Left cardiac atrium (tissue), 4 donors: ENCODE measurements around the gene CTBP2. TPM values are rescaled to one million over a fixed set of nuclear protein-coding genes. Genes with fewer than 3 reads are reported as not detected.
A peak's percentile ranks its signal among the peaks of the same experiment; 100 is the strongest.

Source experiments
- ATAC-seq, 2 donors: fragments of 200-7000 bp; cut with Tn5 transposase; one replicate each; pipeline ENCODE4 v1.9.1; 2020; ENCODE audit warnings: mild to moderate bottlenecking in 2 of 2, moderate library complexity in 2 of 2
- DNase-seq: peaks from one replicate; pipeline ENCODE4 v3.0.0-alpha.2; 2020
- intact Hi-C, 2 donors: fragments of 100-400 bp; cut with DNase I; formaldehyde crosslinking; loops; one replicate each; pipeline versions ENCODE4 v1.14.1 to v1.15.1; 2022 to 2023
- total RNA-seq, 2 donors: library from RNA; stranded (reverse); fragmentation: NEBNext Ultra II Directional; extraction: Animal tissue kit (Norgen Biotek cat#: 25700); gene quantifications; one replicate each; pipeline ENCODE4 v1.2.1, GENCODE V29; 2021
- donor health status: DM: no; HTN: yes; CAD: no.
- donor health status: DM: no; HTN: yes; CAD: no; lungs with severe emphysema.
- donor health status: DM: yes; HTN: yes; CAD: no.
- donor health status: Dilated cardiomyopathy.

CTBP2 gene
- total RNA-seq, 2 donors from 2014 or later, result 30.8 to 36.8 TPM

DNA sequence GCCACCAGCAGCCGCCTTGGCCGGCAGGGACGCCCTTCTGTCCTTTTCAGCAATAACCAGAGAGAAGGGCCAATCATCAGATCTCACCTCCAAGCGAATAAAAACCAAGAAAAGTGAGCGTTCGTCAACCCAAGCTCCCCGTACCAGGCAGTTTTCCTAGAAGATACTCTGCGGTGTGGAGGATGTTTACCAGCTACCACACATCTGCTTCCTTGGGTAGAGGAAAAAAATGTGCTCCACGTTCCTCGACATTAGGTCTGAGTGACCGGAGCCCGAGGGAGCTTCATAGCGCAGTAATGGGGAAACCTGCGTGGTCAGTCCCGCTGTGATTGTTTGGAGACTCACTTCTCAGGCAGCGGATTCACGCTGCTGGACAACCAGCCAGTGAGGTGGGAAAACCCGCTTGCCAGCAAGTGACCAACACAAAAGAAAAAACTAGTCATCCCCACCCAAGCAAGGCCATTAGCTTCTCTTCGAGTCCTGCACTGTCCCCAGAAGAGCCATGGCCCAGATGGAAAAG, 145.5 kb downstream of the CTBP2 start:
- intact Hi-C loops, result no loop called here
- no peak for DNase-seq

DNA sequence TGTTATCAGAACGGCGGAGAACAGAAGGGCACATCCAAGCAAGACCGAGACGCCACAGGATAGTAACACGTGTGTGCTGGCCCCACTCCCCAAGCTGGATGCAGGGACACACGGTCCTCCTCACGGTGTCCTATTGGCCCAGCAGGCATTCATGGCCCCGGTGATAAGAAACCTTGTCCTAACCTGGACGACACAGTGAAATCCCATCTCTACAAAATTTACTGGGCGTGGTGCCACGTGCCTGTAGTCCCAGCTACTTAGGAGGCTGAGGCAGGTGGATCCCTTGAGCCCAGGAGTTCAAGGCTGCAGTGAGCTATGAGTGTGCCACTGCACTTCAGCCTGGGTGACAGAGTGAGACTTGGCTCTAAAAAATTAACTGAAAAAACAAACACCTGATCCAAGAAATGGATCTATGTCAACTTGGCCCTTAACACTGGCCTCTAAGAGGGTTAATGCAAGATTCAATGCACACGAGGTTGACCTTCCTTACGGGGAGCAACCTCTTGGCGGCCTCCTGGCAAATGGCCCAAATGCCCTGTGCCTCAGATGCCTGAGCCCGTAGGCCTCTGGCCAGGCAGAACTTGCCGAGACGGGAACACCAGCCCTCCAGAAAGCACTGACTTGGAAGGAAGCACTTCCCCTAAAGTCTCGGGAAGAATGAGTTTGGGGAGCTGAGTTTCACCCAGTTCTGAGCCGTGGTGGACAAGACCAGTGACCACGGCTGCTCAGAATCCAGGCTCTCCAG, 146.1 kb downstream of the CTBP2 start:
- intact Hi-C loops, result no loop called here
- ATAC-seq, result no peak
- DNase-seq, result no peak

More for the DNA sequence above, 145.5 kb downstream of the CTBP2 start:
- ATAC-seq, result no peak

DNA sequence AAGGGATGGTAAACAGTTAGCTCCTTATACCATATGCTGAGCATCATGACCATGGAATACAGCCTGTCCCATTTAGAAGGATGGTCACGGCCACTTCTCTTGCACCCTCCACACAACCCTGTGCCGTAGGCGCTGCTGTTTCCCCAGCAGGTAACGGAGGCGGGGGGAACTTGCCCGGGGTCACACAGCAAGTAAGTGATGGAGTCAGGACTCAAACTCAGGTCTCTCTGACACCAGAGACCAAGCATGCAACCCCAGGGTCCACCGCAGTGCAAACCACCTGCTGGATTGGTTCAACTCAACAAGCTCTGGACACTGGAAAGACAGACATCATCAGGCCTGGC, 146.9 kb downstream of the CTBP2 start:
- no peak for ATAC-seq
- intact Hi-C loops, result no loop called here
- DNase-seq, result no peak

DNA sequence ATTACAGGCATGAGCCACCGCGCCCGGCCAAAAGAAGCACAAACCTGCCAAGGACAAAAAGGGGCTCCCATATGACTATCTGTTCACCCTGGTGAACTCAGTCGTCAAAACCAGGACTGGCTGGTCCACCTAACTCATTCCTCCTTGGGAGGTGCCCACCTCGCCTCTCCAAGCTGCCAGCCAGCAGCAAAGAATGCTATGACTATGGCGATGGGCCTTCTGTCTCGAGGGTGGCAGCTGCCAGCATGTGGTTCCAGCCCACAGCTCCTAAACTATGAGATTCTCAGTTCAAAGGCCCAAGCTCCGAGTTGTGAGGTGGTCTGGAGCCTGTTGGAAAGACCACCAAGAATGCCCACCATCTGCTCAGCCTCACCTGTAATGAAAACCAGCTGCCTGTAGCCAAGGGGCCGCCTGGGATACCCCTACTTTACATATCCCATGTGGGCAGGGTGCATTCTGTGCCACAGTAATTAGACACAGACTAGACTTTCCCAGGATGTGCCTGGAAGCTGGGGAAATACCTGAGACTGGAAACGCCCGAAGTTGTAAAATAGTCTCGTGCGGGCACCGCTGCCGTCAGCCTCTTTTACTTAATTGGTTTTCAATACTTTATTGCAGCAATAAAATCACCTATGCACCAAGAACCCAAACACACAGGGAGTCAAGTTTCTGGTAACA, 147.4 kb downstream of the CTBP2 start:
- no peak for ATAC-seq
- DNase-seq, result peak; percentile 10

DNA sequence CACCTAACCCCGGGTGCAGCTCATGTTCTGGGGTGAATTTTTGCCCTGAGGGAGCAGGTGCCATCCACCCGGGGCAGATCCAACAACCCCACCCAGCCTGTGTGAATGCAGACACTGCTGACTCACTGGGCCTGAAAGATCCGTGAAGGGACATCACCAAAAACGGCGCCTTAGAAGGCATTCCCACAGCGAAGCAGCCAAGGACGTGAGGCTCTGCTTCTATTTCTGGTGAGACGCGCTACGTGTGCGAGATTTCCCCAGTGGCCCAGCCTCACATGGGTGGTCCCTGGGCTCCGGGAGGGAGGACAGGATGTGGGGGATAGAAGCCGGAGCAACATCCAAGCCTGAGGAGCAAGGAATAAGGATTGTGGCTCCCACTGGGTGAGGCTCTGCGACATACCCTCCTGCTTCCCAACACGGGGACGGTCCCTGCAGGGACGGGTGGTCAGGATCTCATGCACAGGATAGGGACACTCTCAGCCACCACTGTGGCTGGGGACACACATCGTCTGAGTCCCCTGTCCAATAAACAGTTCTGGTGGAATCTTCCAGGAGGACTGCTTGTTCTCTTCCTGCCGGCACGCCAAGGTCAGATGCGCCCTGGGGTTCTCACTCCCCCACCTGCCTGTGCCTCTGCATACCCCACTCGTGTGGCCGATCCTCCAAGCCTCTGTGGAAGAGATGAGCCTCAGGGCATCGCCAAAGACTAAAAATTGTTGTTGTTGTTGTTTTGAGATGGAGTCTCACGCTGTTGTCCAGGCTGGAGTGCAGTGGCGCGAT, 148.2 kb downstream of the CTBP2 start:
- intact Hi-C loops, result no loop called here
- DNase-seq (peak; percentile 50), ATAC-seq (peak; percentile 20 to 61)

More for the DNA sequence above, 147.4 kb downstream of the CTBP2 start:
- intact Hi-C loops, result no loop called here

DNA sequence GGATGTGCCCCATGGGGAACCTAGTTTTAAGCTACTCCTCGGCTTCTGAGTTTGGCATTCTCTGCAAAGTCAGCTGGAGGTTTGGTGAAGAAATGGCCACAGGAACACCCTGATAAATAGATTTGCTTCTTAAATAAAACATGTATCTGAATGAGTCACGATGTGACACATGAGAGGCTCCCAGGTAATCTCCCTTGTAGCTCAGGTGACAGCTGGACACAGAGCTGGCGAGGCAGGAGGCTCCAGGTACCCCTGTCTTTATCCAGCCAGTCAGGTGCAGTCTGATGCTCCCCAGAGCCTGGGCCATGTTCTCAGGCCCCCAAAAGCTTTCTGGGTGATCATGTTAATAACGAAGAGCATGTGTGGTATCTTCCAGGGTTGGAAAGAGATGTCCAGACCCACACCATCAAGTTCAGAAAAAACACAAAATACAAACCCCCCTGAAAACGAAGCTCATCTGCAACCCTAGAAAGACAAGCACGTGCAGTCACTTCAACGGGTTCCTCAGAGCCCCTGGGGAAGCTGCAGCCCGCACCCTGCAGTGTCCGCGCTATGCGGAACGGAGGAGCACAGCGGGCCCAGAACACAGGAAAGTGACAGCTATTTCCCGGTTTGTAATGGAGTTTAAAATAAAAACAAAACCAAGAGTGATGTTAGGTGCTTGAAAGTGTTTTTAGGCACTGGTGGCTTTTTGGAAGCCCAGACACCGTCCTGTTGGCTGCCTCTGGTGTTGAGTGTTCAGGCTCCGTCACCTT, 149.0 kb downstream of the CTBP2 start:
- intact Hi-C loops, result no loop called here
- DNase-seq (no peak), ATAC-seq (no peak)

DNA sequence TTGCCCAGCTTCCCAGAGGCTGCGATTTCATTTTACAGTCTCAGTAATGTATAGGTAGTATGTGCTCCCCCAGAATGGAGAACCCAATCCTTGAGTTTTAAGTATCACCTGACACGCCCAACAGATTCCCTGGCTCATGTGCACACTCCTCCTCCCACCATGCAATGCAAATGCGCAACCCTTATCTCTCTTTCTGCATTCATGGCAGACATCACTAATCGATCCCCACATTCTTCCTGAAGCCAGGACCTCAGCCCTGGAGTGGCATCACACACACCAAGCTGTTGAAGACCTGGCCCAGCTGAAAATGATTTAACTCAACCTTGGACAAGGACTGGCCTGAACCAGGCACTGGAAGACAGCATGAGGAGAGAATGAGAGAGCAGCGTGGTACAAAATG, 150.0 kb downstream of the CTBP2 start:
- DNase-seq, result no peak
- intact Hi-C loops, result no loop called here
- ATAC-seq, result no peak

DNA sequence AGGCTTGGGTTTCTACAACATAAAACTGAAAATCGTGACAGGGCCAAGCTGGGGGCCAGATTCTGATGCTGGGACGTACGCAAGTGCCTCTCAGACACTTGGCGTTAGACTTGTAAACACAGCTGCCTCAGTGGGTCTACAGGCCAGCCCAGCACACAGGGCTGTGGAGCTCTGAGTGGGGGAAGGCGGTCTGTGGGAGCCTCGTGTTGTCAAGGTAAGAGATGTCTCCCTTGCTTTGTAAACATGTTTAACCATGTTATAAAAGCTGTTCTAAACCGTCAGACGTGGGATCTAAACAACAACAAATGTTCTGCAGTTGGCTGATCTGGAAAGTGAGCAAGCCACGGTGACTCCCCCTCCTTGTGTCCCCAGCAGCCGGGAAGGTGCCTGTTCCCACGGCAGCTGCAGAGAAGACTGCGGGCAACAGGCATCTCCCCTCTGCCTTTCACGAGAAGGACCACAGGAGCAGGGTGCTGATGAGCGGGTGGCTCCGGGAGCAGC, 150.7 kb downstream of the CTBP2 start:
- intact Hi-C loops, result no loop called here
- DNase-seq, result no peak
- ATAC-seq, result no peak

DNA sequence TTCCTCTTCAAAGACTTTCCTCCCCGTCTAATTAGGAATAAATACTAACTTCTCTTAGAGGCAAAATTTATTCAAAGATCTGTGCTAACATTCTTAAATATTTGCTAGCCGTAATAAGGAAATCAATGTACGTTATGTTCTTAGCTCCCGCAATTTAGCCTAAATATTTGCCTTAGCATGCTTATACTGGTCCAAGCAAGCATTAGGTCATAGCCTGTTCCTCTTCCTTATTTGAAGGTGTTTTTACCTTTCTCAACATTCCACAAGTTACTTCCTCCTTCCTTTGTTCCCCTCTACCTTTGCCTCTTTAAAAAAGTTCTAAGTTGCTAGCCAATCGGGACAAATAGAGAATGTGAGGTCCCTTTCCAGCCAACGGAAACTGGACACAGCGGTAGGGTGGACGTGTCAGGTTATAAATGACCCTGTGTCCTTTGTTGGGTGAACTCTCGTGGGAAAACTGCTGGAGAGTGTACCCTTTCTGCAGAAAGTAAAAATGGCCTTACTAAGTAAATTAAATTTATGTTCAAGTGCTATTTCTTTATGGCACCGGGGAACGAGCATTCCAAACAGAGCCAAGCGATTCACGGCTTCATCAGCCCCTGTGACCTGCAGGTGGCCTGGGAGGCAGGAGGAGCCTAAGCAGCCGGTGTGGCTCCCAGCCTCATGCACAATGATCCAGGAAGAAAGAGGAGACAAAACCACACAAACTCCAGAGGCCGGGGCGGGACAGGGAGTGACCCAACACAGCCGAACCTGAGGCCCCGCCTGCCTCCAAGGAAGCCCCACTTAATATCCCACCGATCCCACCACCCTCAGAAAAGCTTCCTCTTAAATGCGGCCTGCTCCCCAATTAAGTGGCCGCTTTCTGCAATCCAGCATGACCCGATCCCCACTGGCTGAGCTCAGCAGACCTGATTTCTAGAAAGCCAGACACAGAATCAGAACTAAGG, 151.4 kb downstream of the CTBP2 start:
- ATAC-seq, result no peak
- no peak for DNase-seq
- intact Hi-C loops, result no loop called here

DNA sequence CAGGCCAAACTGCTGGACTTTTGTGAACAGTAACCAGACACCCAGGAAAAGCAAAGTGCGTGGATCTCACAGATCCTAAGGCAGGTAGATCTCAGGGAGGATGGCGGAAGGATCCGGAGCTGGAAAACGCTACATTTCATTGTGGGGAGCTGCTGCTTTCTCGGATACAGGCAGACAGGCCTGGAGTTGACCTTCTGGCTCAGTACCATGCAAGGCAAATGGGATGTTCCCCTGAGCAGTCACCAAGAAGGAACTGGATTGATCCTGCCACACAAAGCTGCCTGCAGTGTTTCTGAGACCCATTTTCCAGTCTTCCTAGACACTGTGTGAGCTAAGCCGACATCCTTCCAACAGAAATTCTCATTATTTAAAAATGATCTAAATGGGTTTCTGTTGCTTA, 152.9 kb downstream of the CTBP2 start:
- intact Hi-C loops, result no loop called here
- DNase-seq (no peak), ATAC-seq (no peak)

DNA sequence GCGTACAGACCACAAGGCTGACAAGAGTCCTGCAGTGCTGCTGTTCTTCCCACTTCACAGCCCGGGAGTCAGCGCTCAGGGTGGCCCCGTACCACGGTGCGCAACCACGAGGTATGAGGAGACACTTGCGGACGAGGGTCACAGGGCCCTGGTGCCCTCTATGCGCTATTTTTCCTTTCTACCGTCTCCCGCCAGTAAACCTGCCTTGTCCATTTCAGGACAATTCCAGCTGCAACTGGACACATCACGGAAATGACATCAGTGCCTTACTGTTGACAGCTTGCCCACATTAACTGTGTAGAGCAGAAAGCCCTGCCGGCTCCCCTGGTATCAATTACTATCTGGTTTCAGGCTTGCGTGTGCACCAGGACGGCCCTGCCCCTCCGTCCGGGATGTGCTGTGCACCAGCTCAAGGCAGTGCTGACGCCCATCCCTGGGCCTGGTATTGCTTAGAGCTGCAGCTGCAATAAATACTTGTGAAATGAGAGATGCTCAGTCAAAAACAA, 153.4 kb downstream of the CTBP2 start:
- DNase-seq (no peak), ATAC-seq (peak in 1 of 2 donors; percentile 7)
- intact Hi-C loops, result no loop called here

DNA sequence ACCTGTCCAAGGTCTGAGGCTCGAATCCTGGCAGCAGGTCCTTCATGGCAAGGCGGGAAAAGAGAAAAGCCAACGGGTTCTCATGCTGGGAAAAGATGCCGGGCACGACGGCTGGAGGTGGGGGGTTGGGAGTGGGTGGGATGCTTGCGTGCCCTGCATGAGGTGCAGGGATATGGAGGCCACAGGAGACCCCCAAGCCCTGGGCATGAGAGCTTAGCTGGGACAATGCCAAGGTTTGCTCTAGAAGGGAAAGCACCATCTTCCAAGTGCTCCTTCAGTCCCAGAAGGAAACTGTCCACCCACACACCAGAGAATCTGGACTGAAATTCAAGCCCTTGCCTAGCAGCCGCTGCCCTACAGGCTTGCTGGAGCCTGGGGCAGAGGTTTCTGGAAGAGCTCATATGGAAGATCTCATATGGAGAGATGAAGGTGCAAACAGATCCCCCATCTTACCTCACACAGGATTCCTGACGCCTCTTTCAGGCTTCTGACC, 154.1 kb downstream of the CTBP2 start:
- no peak for DNase-seq
- intact Hi-C loops, result no loop called here
- no peak for ATAC-seq

DNA sequence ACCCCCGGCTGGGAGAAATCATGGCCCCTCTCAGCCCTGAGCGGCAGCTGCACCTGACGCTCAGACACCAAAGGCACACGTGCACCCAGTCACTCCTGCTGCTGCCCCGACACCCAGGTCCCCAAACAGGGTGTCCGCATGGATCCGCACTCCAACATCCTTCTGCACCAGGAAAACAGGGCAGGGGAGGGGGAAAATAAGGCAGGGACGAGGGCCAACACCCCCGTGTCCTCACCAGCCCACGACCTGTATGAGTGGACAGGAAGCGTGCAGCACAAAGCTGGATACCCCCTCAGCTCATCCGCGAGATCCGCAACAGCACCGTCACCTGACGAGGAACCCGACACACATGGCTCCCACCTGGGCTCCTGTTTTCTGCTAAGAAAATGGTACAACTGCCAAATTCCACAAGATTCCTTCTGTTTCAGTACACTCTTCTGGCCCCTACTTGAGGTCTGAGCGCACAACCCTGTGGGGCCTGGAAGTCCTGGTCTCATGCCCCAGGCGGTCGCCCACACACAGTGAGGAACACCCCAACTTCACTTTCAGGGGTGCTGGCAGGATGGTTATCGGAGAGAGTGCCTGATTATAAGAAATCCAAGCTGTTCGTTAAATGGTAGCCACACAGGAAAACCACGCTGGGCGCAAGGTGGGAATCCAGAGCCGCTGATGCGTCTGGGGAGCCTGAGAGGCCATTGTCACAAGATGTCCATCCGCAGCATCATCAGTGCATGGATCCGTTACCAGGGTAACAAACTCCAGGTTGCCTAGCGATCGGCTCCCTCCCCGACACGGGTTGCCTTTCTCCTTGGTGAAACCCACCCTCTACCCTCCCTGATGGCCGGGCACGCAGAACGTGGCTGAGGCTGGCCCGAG, 154.8 kb downstream of the CTBP2 start:
- ATAC-seq (no peak), DNase-seq (no peak)
- intact Hi-C loops, result no loop called here

DNA sequence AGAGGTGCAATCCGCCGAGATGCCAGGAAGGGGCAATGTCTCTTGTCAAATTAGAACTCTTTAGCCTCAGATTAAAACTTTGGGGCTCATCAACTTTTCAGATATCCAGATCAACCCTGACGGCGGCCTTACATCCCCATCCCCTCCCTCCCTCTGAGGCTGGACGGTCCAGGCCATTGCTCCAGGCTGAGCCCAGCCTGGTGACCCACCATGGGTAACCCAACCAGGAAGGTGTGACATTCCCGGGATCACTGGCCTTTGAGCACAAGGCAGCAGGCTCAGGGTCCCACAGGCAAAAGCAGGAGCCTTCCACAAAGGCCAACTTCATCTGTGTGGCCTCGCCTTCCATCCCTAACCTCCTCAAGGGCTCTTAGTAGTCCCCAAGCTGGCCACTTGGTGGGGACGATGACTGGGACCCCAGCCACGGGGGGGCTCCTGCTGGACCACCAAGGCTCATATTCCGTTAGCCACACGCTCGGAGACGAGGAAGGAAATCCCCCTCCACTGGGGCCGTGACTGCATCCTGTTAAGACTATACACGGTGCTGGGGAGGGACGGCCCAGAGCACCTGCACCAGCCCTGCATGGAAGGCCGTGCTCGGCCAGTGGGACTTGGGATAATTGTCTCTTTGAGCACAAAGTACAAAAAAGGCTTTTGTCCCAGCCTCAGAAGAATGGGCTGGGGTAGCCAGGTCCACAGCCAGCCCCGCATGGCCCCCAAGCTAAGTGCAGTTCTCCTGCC, 155.6 kb downstream of the CTBP2 start:
- intact Hi-C loops, result loop anchor here in 1 of 2 donors (5.0 kb wide), 1 partner anchor 53 kb away; no protein-coding TSS in a partner anchor
- no peak for DNase-seq
- no peak for ATAC-seq

DNA sequence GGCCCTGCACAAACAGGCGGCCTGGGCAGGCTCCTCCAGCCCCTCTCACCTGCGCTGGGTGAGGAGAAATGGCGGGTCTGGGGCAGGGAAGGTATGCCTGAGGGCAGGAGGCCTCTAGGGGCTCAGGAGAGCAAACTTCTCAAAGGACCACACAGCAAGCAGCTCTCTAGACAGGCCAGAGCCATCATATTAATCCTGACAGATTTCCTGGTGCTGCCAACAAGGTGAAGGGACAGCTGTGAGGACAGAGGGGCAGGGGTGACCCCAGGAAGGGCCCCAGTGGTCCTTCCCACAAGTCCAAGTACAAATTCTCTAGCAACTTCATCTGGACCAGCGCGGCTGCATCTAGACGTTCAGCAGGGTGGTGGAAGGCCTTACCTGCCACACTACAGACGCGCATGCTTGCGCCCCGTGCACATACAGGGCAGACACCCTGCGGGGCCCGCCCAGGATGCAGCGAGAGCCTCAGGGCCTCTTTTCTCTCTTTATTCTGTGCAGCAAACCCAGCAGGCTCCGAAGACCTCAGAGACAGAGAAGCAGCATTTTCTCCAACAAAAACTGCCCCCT, 156.4 kb downstream of the CTBP2 start:
- DNase-seq, result no peak
- no peak for ATAC-seq
- intact Hi-C loops, result loop anchor here in 1 of 2 donors (5.0 kb wide), 1 partner anchor 53 kb away; no protein-coding TSS in a partner anchor
